SK-N-SH treated with all-trans-retinoic acid at 6 μM for 48 hours (cell line): ENCODE results near the gene SYP.

Experiments used
- ATAC-seq: fragments of 200-7000 bp; cut with Tn5 transposase; 3 replicates; pipeline ENCODE4 v1.9.1; 2020; ENCODE audit warnings: mild to moderate bottlenecking, moderate library complexity
- ARNTL ChIP-seq: fragments of 450-650 bp; formaldehyde crosslinking; IDR thresholded peaks from 2 replicates; pipeline ENCODE4 v1.5.0; 2020; ENCODE audit warnings: low read depth, mild to moderate bottlenecking, moderate library complexity, borderline replicate concordance
- BACH2 ChIP-seq: fragments of 250-450 bp; sonication (Bioruptor Pico); IDR thresholded peaks from 2 replicates; pipeline ENCODE4 v1.9.0; 2021; ENCODE audit warnings: mild to moderate bottlenecking, borderline replicate concordance
- CSDC2 ChIP-seq: fragments of 250-450 bp; sonication (Bioruptor Pico); IDR thresholded peaks from 2 replicates; pipeline ENCODE4 v1.5.0; 2020; ENCODE audit warnings: mild to moderate bottlenecking, moderate library complexity
- ESRRG ChIP-seq: fragments of 250-450 bp; sonication (Bioruptor Pico); IDR thresholded peaks from 2 replicates; pipeline ENCODE4 v1.6.1; 2021; ENCODE audit warnings: mild to moderate bottlenecking
- ISL1 ChIP-seq: fragments of 250-450 bp; sonication (Bioruptor Pico); IDR thresholded peaks from 2 replicates; pipeline ENCODE4 v2.1.2; 2022; ENCODE audit warnings: mild to moderate bottlenecking, moderate library complexity
- OSR1 ChIP-seq: fragments of 250-450 bp; sonication (Bioruptor Pico); IDR thresholded peaks from 2 replicates; pipeline ENCODE4 v1.8.0; 2022; ENCODE audit warnings: moderate library complexity, mild to moderate bottlenecking, inconsistent platforms
- PATZ1 ChIP-seq: fragments of 250-450 bp; sonication (Bioruptor Pico); IDR thresholded peaks from 2 replicates; pipeline ENCODE4 v1.8.0; 2020; ENCODE audit warnings: mild to moderate bottlenecking, moderate library complexity, borderline replicate concordance
- RARB ChIP-seq: fragments of 250-450 bp; sonication (Bioruptor Pico); IDR thresholded peaks from 2 replicates; pipeline ENCODE4 v1.8.0; 2021; ENCODE audit warnings: mild to moderate bottlenecking, moderate library complexity
- SNAI2 ChIP-seq: fragments of 250-450 bp; sonication (Bioruptor Pico); IDR thresholded peaks from 2 replicates; pipeline ENCODE4 v1.5.0; 2020; ENCODE audit warnings: mild to moderate bottlenecking, moderate library complexity
- TCF4 ChIP-seq: fragments of 250-450 bp; sonication (Bioruptor Pico); IDR thresholded peaks from 2 replicates; pipeline ENCODE4 v1.8.0; 2021; ENCODE audit warnings: mild to moderate bottlenecking, moderate library complexity, borderline replicate concordance
- TOX ChIP-seq: fragments of 250-450 bp; sonication (Bioruptor Pico); IDR thresholded peaks from 2 replicates; pipeline ENCODE4 v1.8.0; 2021; ENCODE audit warnings: mild to moderate bottlenecking, moderate library complexity, borderline replicate concordance
- ZC3H10 ChIP-seq: fragments of 250-450 bp; sonication (Bioruptor Pico); IDR thresholded peaks from 2 replicates; pipeline ENCODE4 v1.5.1; 2021; ENCODE audit warnings: mild to moderate bottlenecking, moderate library complexity
- ZFP3 ChIP-seq: fragments of 250-450 bp; sonication (Bioruptor Pico); IDR thresholded peaks from 2 replicates; pipeline ENCODE4 v1.5.0; 2020; ENCODE audit warnings: mild to moderate bottlenecking, moderate library complexity
- ZFP30 ChIP-seq: fragments of 450-650 bp; formaldehyde crosslinking; IDR thresholded peaks from 2 replicates; pipeline ENCODE4 v1.5.0; 2022; ENCODE audit warnings: mild to moderate bottlenecking, moderate library complexity
- ZNF565 ChIP-seq: fragments of 450-650 bp; formaldehyde crosslinking; conservative IDR thresholded peaks from 2 replicates; pipeline ENCODE4 v1.5.0; 2020; ENCODE audit warnings: low read depth, mild to moderate bottlenecking, moderate library complexity
- ZNF70 ChIP-seq: fragments of 450-650 bp; formaldehyde crosslinking; IDR thresholded peaks from 2 replicates; pipeline ENCODE4 v1.5.0; 2020; ENCODE audit warnings: mild to moderate bottlenecking, moderate library complexity
- ZNF8 ChIP-seq: fragments of 450-650 bp; formaldehyde crosslinking; IDR thresholded peaks from 2 replicates; pipeline ENCODE4 v1.5.0; 2020; ENCODE audit warnings: mild to moderate bottlenecking, moderate library complexity
- TF ChIP-seq, protein P1 (sequence below): fragments of 250-450 bp; sonication (Bioruptor Pico); IDR thresholded peaks from 2 replicates; pipeline ENCODE4 v1.5.0; 2020; ENCODE audit warnings: mild to moderate bottlenecking, moderate library complexity
- TF ChIP-seq, protein P2 (sequence below): fragments of 250-450 bp; sonication (Bioruptor Pico); IDR thresholded peaks from 2 replicates; pipeline ENCODE4 v1.5.1; 2021; ENCODE audit warnings: mild to moderate bottlenecking, moderate library complexity
- TF ChIP-seq, protein P3 (sequence below): fragments of 250-450 bp; sonication (Bioruptor Pico); IDR thresholded peaks from 2 replicates; pipeline ENCODE4 v1.5.1; 2020; ENCODE audit warnings: low read depth, mild to moderate bottlenecking, moderate library complexity

SYP gene

DNA sequence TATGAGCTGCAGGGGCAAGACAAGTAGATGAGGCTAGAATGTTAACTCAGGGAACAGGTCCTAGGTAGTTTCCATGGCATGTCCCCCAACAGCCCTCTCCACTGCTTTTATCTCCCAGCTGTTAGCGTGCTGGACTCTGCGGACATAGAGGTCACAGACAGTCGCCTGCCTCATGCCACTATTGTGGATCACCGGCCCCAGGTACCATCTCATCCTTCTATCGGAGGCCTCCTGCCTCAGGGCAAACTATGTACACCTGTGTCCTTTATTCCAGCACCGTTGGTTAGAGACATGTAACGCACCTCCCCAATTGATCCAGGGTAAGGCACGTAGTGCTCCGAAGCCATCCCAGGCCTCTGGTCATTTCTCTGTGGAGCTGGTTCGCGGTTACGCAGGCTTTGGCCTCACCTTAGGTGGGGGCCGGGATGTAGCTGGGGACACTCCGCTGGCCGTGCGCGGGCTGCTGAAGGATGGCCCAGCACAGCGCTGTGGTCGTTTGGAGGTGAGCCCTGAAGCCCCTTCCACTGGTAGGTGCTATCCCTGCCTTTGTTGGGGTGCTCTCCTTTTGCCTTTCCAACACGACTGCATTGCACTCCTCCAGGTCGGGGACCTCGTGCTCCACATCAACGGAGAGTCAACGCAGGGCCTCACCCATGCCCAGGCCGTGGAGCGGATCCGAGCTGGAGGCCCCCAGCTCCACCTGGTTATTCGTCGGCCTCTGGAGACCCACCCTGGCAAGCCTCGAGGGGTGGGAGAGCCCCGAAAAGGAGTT is 35.2 kb downstream of the SYP start:
- ATAC-seq, result no peak

DNA sequence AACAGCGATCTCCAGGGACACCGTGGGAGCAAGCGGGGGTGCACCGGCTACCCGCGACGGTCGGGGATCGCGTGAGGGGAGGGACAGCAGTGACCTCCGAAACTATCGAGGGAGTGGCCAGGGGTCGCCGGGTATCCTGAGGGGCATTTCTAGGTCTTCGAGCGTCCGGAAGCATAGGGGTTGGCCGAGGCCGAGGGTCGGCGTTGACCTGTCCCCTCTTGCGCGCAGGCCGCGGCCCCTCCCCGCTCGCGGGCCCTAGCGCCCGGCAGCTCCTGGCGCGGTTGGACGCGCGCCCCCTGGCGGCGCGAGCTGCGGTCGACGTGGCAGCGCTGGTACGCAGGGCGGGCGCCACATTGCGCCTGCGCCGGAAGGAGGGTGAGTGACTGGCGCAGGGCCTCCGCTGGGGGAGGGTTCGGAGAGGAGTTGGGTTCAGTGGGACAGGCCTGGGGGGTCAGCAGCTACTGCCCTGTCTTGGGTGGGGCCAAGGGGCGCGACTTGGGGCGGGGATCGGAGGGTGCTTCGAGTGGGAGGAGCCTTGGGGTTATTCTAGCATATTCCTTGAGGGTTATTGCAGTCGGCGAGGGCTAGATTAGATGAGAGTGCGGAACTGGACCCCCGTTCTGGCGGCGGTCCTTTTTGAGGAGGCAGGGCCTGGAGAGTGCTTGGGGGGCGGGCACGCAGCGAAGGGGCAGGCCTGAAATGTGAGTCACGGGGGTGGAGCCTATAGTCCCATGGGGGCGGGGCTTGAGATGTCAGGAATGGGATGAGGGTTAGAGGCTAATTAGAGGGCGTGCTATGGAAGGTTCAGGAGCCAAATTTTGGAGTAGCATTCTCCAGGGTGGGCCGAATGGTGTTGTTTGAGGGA is 36.2 kb downstream of the SYP start:
- TF ChIP-seq, protein P1, sequence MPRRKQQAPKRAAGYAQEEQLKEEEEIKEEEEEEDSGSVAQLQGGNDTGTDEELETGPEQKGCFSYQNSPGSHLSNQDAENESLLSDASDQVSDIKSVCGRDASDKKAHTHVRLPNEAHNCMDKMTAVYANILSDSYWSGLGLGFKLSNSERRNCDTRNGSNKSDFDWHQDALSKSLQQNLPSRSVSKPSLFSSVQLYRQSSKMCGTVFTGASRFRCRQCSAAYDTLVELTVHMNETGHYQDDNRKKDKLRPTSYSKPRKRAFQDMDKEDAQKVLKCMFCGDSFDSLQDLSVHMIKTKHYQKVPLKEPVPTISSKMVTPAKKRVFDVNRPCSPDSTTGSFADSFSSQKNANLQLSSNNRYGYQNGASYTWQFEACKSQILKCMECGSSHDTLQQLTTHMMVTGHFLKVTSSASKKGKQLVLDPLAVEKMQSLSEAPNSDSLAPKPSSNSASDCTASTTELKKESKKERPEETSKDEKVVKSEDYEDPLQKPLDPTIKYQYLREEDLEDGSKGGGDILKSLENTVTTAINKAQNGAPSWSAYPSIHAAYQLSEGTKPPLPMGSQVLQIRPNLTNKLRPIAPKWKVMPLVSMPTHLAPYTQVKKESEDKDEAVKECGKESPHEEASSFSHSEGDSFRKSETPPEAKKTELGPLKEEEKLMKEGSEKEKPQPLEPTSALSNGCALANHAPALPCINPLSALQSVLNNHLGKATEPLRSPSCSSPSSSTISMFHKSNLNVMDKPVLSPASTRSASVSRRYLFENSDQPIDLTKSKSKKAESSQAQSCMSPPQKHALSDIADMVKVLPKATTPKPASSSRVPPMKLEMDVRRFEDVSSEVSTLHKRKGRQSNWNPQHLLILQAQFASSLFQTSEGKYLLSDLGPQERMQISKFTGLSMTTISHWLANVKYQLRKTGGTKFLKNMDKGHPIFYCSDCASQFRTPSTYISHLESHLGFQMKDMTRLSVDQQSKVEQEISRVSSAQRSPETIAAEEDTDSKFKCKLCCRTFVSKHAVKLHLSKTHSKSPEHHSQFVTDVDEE (CRISPR knock-in tag), result no peak
- TF ChIP-seq ZFP30 (CRISPR knock-in tag), result no peak
- peak; percentile 84; the same call in 1 of the 2 replicates for TF ChIP-seq ZFP3 (CRISPR knock-in tag)
- TF ChIP-seq CSDC2 (CRISPR knock-in tag), result no peak
- no peak for TF ChIP-seq SNAI2 (CRISPR knock-in tag)
- TF ChIP-seq PATZ1 (CRISPR knock-in tag), result 0 out of 2 replicates have a peak, but pooled peaks have one; percentile 23
- ATAC-seq, result peak; percentile 78

More for the DNA sequence above, 35.2 kb downstream of the SYP start:
- TF ChIP-seq, protein P2, sequence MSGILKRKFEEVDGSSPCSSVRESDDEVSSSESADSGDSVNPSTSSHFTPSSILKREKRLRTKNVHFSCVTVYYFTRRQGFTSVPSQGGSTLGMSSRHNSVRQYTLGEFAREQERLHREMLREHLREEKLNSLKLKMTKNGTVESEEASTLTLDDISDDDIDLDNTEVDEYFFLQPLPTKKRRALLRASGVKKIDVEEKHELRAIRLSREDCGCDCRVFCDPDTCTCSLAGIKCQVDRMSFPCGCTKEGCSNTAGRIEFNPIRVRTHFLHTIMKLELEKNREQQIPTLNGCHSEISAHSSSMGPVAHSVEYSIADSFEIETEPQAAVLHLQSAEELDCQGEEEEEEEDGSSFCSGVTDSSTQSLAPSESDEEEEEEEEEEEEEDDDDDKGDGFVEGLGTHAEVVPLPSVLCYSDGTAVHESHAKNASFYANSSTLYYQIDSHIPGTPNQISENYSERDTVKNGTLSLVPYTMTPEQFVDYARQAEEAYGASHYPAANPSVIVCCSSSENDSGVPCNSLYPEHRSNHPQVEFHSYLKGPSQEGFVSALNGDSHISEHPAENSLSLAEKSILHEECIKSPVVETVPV (CRISPR knock-in tag), result no peak
- TF ChIP-seq ISL1 (CRISPR knock-in tag) (no peak), PATZ1 (CRISPR knock-in tag) (no peak), BACH2 (CRISPR knock-in tag) (no peak), TOX (CRISPR knock-in tag) (no peak), ZNF70 (CRISPR knock-in tag) (no peak), SNAI2 (CRISPR knock-in tag) (no peak), ZFP30 (CRISPR knock-in tag) (no peak), RARB (CRISPR knock-in tag) (no peak), ZNF565 (CRISPR knock-in tag) (no peak), ZC3H10 (no peak), ESRRG (CRISPR knock-in tag) (no peak), ZFP3 (CRISPR knock-in tag) (no peak), CSDC2 (CRISPR knock-in tag) (no peak), ZNF8 (no peak), ARNTL (CRISPR knock-in tag) (no peak), TCF4 (CRISPR knock-in tag) (no peak), OSR1 (CRISPR knock-in tag) (no peak)
- TF ChIP-seq, protein P3, sequence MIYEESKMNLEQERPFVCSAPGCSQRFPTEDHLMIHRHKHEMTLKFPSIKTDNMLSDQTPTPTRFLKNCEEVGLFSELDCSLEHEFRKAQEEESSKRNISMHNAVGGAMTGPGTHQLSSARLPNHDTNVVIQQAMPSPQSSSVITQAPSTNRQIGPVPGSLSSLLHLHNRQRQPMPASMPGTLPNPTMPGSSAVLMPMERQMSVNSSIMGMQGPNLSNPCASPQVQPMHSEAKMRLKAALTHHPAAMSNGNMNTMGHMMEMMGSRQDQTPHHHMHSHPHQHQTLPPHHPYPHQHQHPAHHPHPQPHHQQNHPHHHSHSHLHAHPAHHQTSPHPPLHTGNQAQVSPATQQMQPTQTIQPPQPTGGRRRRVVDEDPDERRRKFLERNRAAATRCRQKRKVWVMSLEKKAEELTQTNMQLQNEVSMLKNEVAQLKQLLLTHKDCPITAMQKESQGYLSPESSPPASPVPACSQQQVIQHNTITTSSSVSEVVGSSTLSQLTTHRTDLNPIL (CRISPR knock-in tag), result no peak
- TF ChIP-seq, protein P1 (CRISPR knock-in tag), result no peak
